Trophoblast cell (in vitro differentiated cells and primary cell): ENCODE results near the gene FMNL2.
"Not testable (repeated sequence)": the region's sequence is repeated elsewhere in the genome, so short reads cannot be mapped to it uniquely, and the experiment has no call there.

Experiments
- DNase-seq, 2 donors: peaks; one replicate each; pipeline ENCODE4 v3.0.0-alpha.2; 2016
- H2AFZ ChIP-seq: 2 replicates; pipeline ENCODE4 v1.6.1; 2013; ENCODE audit warnings: low read length, moderate library complexity, mild to moderate bottlenecking; ENCODE audit not compliant: insufficient read depth, poor library complexity
- H2AK5ac ChIP-seq: 2 replicates; pipeline ENCODE4 v1.6.1; 2013; ENCODE audit warnings: mild to moderate bottlenecking, low read length
- H2BK120ac ChIP-seq: 2 replicates; pipeline ENCODE4 v1.6.1; 2013; ENCODE audit warnings: low read length, mild to moderate bottlenecking, moderate library complexity; ENCODE audit not compliant: insufficient read depth, poor library complexity
- H2BK12ac ChIP-seq: 2 replicates; pipeline ENCODE4 v1.6.1; 2013; ENCODE audit warnings: mild to moderate bottlenecking, low read length, moderate library complexity
- H2BK5ac ChIP-seq: 2 replicates; pipeline ENCODE4 v1.6.1; 2013; ENCODE audit warnings: low read length, low read depth, moderate library complexity, mild to moderate bottlenecking; ENCODE audit not compliant: poor library complexity
- H3K14ac ChIP-seq: 2 replicates; pipeline ENCODE4 v1.6.1; 2013; ENCODE audit warnings: mild to moderate bottlenecking, low read length
- H3K18ac ChIP-seq: 2 replicates; pipeline ENCODE4 v1.6.1; 2013; ENCODE audit warnings: mild to moderate bottlenecking, low read length
- H3K23ac ChIP-seq: 2 replicates; pipeline ENCODE4 v1.6.1; 2013; ENCODE audit warnings: low read length
- H3K27ac ChIP-seq: 2 replicates; pipeline ENCODE4 v1.5.1; 2013; ENCODE audit warnings: low read depth, mild to moderate bottlenecking, inconsistent platforms, low read length, moderate library complexity
- H3K27me3 ChIP-seq: 2 replicates; pipeline ENCODE4 v1.6.1; 2013; ENCODE audit warnings: inconsistent platforms, mild to moderate bottlenecking, low read length, moderate library complexity; ENCODE audit not compliant: insufficient read depth
- H3K36me3 ChIP-seq, 2 experiments: 1 replicate in 1 of 2; 2 replicates in 1 of 2; pipeline ENCODE4 v1.6.1; 2013; ENCODE audit warnings: low read length in 2 of 2, mild to moderate bottlenecking in 2 of 2, moderate library complexity in 1 of 2; ENCODE audit not compliant: insufficient read depth in 2 of 2, control insufficient read depth in 1 of 2
- H3K4ac ChIP-seq: 2 replicates; pipeline ENCODE4 v1.6.1; 2013; ENCODE audit warnings: low read depth, mild to moderate bottlenecking, low read length, moderate library complexity
- H3K4me1 ChIP-seq, 2 experiments: 1 replicate in 1 of 2; 2 replicates in 1 of 2; pipeline ENCODE4 v1.6.1; 2013; ENCODE audit warnings: low read length in 2 of 2, mild to moderate bottlenecking in 2 of 2, moderate library complexity in 1 of 2; ENCODE audit not compliant: insufficient read depth in 2 of 2, control insufficient read depth in 1 of 2
- H3K4me2 ChIP-seq: 2 replicates; pipeline ENCODE4 v1.6.1; 2013; ENCODE audit warnings: inconsistent platforms, mild to moderate bottlenecking, low read length, moderate library complexity
- H3K4me3 ChIP-seq: 2 replicates; pipeline ENCODE4 v1.5.1; 2013; ENCODE audit warnings: mild to moderate bottlenecking, low read depth, low read length, inconsistent platforms
- H3K79me1 ChIP-seq: one replicate; pipeline ENCODE4 v1.6.1; 2013; ENCODE audit warnings: low read length
- H3K79me2 ChIP-seq: 2 replicates; pipeline ENCODE4 v1.6.1; 2013; ENCODE audit warnings: low read length, mild to moderate bottlenecking; ENCODE audit not compliant: control insufficient read depth, insufficient read depth, poor library complexity
- H3K9ac ChIP-seq: 2 replicates; pipeline ENCODE4 v1.6.1; 2013; ENCODE audit warnings: mild to moderate bottlenecking, low read length
- H3K9me3 ChIP-seq: 2 replicates; pipeline ENCODE4 v1.6.1; 2013; ENCODE audit warnings: low read depth, mild to moderate bottlenecking, control low read depth, inconsistent platforms, low read length; ENCODE audit not compliant: insufficient read depth
- H4K12ac ChIP-seq: 2 replicates; pipeline ENCODE4 v1.6.1; 2013; ENCODE audit warnings: low read depth, mild to moderate bottlenecking, low read length, moderate library complexity
- H4K8ac ChIP-seq: 2 replicates; pipeline ENCODE4 v1.6.1; 2013; ENCODE audit warnings: low read depth, mild to moderate bottlenecking, low read length, moderate library complexity
- H4K91ac ChIP-seq: one replicate; pipeline ENCODE4 v1.6.1; 2013; ENCODE audit warnings: low read depth, mild to moderate bottlenecking, low read length, moderate library complexity
- WGBS: extraction: QIAGEN DNeasy Blood & Tissue Kit; methylation state at CpG from one replicate; pipeline ENCODE4 v1.1.7; 2013; ENCODE audit warnings: missing lambda C conversion rate; ENCODE audit not compliant: insufficient read length, insufficient coverage; ENCODE audit errors: extremely low coverage; 5-methylcytosine and 5-hydroxymethylcytosine counted together

FMNL2 gene

GRCh38 chr2:152386266-152386665 is 51.3 kb downstream of the FMNL2 start:
- no peak overlapping the region for H3K27ac ChIP-seq
- H3K36me3 ChIP-seq: peaks cover 0 to 4% of the 10 kb centered on the region in 2 experiments
- H2BK12ac ChIP-seq: no peak overlapping the region
- no peak overlapping the region for H4K8ac ChIP-seq
- H4K12ac ChIP-seq: no peak overlapping the region
- no peak overlapping the region for H2BK120ac ChIP-seq
- H2BK5ac ChIP-seq: no peak overlapping the region
- WGBS: no CpG with 5 or more reads among the region's 1 CpG
- no peak overlapping the region for H4K91ac ChIP-seq
- no peaks in the 10 kb centered on the region for H3K79me2 ChIP-seq
- H3K9me3 ChIP-seq: peaks cover 1% of the 10 kb centered on the region
- H3K23ac ChIP-seq: no peak overlapping the region
- no peak overlapping the region for H3K4me2 ChIP-seq
- H3K9ac ChIP-seq: no peak overlapping the region
- no peak for DNase-seq
- H3K4me3 ChIP-seq: no peak overlapping the region
- no peaks in the 10 kb centered on the region for H3K79me1 ChIP-seq
- no peaks in the 10 kb centered on the region for H3K27me3 ChIP-seq
- H3K4me1 ChIP-seq: no peaks in the 10 kb centered on the region
- H2AFZ ChIP-seq: no peak overlapping the region
- H2AK5ac ChIP-seq: no peak overlapping the region
- no peak overlapping the region for H3K4ac ChIP-seq
- H3K14ac ChIP-seq: no peak overlapping the region
- no peak overlapping the region for H3K18ac ChIP-seq

GRCh38 chr2:152387041-152387440 is 52.1 kb downstream of the FMNL2 start:
- no peak overlapping the region for H3K14ac ChIP-seq
- H3K4me2 ChIP-seq: no peak overlapping the region
- no peak overlapping the region for H4K8ac ChIP-seq
- H2AK5ac ChIP-seq: no peak overlapping the region
- H3K23ac ChIP-seq: no peak overlapping the region
- no peak overlapping the region for H2BK5ac ChIP-seq
- H2BK120ac ChIP-seq: no peak overlapping the region
- no peak overlapping the region for H3K9ac ChIP-seq
- WGBS: no CpG with 5 or more reads among the region's 1 CpG
- H3K79me2 ChIP-seq: no peaks in the 10 kb centered on the region
- no peaks in the 10 kb centered on the region for H3K4me1 ChIP-seq
- H3K18ac ChIP-seq: no peak overlapping the region
- H3K79me1 ChIP-seq: no peaks in the 10 kb centered on the region
- H2AFZ ChIP-seq: no peak overlapping the region
- H3K9me3 ChIP-seq: peaks cover 1% of the 10 kb centered on the region
- no peak overlapping the region for H3K4ac ChIP-seq
- H4K12ac ChIP-seq: no peak overlapping the region
- peaks cover 0 to 4% of the 10 kb centered on the region in 2 experiments for H3K36me3 ChIP-seq
- no peak overlapping the region for H4K91ac ChIP-seq
- no peak for DNase-seq
- H3K27ac ChIP-seq: no peak overlapping the region
- no peak overlapping the region for H2BK12ac ChIP-seq
- no peaks in the 10 kb centered on the region for H3K27me3 ChIP-seq
- no peak overlapping the region for H3K4me3 ChIP-seq

GRCh38 chr2:152388269-152388668 is 53.3 kb downstream of the FMNL2 start:
- not testable (repeated sequence) for H3K23ac ChIP-seq, H4K12ac ChIP-seq, H2BK120ac ChIP-seq, H3K9me3 ChIP-seq, H2BK5ac ChIP-seq, H3K27me3 ChIP-seq, H4K91ac ChIP-seq, H3K4ac ChIP-seq, H3K36me3 ChIP-seq, H3K14ac ChIP-seq, H3K27ac ChIP-seq, H4K8ac ChIP-seq, H3K79me1 ChIP-seq, H3K18ac ChIP-seq, H3K4me1 ChIP-seq, H2BK12ac ChIP-seq, H3K4me3 ChIP-seq, H3K79me2 ChIP-seq, H2AK5ac ChIP-seq, H3K4me2 ChIP-seq, H2AFZ ChIP-seq, H3K9ac ChIP-seq
- no CpG with 5 or more reads among the region's 9 CpGs for WGBS
- peak; percentile 69 to 84 for DNase-seq

DNA sequence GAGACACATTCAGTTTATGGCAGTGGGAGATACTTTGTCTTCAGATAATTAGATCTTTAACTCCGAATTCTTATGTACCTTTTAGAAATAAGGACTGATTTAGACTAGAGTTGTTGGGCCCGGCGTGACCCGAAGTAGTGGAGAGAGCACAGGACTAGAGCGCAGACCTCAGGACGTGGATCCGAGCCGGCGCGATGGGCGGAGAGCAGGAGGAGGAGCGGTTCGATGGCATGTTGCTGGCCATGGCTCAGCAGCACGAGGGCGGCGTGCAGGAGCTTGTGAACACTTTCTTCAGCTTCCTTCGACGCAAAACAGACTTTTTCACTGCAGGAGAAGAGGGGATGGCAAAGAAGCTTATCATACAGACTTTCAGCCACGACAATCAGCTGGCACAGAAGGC is 54.5 kb downstream of the FMNL2 start:
- Histone ChIP-seq H3K27me3 (no peaks in the 10 kb centered on the region), H3K9me3 (peaks cover 1% of the 10 kb centered on the region), H3K79me1 (no peaks in the 10 kb centered on the region), H3K4ac (no peak overlapping the region), H4K8ac (no peak overlapping the region), H2AFZ (no peak overlapping the region), H2BK120ac (no peak overlapping the region), H3K27ac (no peak overlapping the region), H3K79me2 (no peaks in the 10 kb centered on the region), H3K23ac (no peak overlapping the region), H4K12ac (no peak overlapping the region), H3K9ac (no peak overlapping the region), H2BK12ac (no peak overlapping the region), H2AK5ac (no peak overlapping the region), H3K4me1 (no peaks in the 10 kb centered on the region), H4K91ac (no peak overlapping the region), H3K4me3 (no peak overlapping the region), H3K4me2 (no peak overlapping the region), H3K36me3 (peaks cover 0 to 6% of the 10 kb centered on the region in 2 experiments), H3K14ac (no peak overlapping the region), H3K18ac (no peak overlapping the region), H2BK5ac (no peak overlapping the region)
- DNase-seq: no peak
- WGBS: no CpG with 5 or more reads among the region's 19 CpGs
